ENCODE measurements around the gene PEPD. TPM values are rescaled to one million over a fixed set of nuclear protein-coding genes. Genes with fewer than 3 reads are reported as not detected.

The PEPD gene
- total and polyA plus RNA-seq, 2 experiments from 2014 or later = 141 to 175 TPM

DNA sequence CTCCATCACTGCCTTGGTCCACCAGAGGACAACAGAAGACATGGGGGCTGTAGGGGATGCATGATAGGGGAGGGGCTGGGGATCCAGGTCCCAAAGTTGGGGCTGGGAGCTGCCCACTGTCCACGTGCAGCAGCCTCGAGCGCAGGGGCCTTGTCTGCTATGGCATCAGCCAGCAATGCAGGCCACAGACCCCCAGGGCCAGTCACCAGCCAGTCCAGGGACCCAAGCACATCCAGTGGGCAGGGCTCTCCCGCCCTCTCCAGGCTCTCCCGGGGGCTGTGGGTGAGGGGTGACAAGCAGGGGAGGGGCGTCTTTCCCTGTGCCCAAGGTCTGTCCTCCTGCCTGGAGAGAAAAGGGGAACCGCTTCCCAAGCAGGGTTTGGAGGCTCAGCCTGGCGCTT lies 32.8 kb downstream of the PEPD start:
- DNase-seq (ENCODE audit: low spot score) = no peak
- no peaks in the 10 kb centered on the region for H4K20me1 ChIP-seq (ENCODE audit: insufficient read depth, poor library complexity, severe bottlenecking)
- no peaks in the 10 kb centered on the region for H3K9me3 ChIP-seq (ENCODE audit: low read depth)
- H2AFZ ChIP-seq = no peak overlapping the region
- no peaks in the 10 kb centered on the region for H3K36me3 ChIP-seq (replicated peaks; ENCODE audit: insufficient read depth, low read depth)
- H3K9me2 ChIP-seq (replicated peaks; ENCODE audit: insufficient read depth) = no peaks in the 10 kb centered on the region
- TF ChIP-seq, protein P1, sequence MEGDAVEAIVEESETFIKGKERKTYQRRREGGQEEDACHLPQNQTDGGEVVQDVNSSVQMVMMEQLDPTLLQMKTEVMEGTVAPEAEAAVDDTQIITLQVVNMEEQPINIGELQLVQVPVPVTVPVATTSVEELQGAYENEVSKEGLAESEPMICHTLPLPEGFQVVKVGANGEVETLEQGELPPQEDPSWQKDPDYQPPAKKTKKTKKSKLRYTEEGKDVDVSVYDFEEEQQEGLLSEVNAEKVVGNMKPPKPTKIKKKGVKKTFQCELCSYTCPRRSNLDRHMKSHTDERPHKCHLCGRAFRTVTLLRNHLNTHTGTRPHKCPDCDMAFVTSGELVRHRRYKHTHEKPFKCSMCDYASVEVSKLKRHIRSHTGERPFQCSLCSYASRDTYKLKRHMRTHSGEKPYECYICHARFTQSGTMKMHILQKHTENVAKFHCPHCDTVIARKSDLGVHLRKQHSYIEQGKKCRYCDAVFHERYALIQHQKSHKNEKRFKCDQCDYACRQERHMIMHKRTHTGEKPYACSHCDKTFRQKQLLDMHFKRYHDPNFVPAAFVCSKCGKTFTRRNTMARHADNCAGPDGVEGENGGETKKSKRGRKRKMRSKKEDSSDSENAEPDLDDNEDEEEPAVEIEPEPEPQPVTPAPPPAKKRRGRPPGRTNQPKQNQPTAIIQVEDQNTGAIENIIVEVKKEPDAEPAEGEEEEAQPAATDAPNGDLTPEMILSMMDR (IDR thresholded peaks at IDR 0.05; ENCODE audit: poor library complexity) = no peak
- no peak for TF ChIP-seq EZH2phosphoT487 (IDR thresholded peaks at IDR 0.05; ENCODE audit: low read depth, severe bottlenecking, unreplicated experiment)
- TF ChIP-seq EZH2 (IDR thresholded peaks at IDR 0.05; ENCODE audit: borderline replicate concordance) = no peak
- no peak overlapping the region for H3K27ac ChIP-seq
- no peaks in the 10 kb centered on the region for H3K4me1 ChIP-seq (ENCODE audit: insufficient read depth)
- H3K4me2 ChIP-seq = no peak overlapping the region
- no peaks in the 10 kb centered on the region for H3K79me2 ChIP-seq
- 94% methylated on average over 7 of the region's 8 CpGs for WGBS (ENCODE audit: low lambda C conversion rate, missing lambda C conversion rate)
- H3K4me3 ChIP-seq = no peak overlapping the region
- H3K27me3 ChIP-seq = no peaks in the 10 kb centered on the region

DNA sequence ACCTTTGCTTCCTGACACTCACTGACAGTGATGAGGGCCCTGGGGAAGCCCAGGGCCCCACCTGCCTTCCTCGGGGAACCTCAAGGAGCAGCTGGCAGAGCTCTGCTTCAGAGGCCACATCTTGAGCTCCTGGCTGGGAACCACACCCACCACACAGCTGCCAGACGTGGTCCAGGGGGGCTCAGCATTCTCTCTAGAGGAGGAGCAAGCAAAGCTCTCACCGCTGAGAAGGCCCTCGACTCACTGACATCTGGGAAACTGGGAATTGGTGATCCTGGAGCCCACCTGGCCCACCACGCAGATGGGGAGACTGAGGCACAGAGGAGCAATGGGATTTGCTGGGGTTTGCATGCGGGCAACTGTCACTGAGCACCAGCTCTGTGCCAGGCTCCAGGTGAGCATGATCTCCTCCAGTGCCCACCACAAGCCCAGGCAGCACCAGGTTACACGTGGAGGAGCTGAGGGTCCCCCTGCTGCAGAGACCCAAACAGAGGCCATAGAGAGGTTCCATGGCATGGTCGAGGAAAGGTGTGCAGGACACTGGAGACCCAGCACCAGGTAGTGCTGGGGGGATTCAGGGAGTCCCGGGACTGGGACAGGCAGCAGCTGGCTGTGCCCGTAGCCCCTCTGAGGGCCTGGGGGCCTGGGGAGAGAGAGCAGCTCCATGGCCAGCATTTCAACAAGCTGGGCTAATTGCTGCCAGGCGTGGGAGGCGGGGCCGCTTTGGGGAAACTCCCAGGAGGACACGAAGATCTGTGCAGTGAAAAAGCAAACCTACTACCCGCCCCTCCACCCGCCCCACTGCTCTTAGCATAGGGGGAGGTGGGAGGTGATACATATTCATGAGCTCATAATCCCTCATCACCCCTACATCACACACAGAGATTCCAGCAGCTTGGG lies 33.4 kb downstream of the PEPD start:
- 90% methylated on average over 16 of the region's 16 CpGs for WGBS (ENCODE audit: low lambda C conversion rate, missing lambda C conversion rate)
- Histone ChIP-seq H3K36me3 (replicated peaks; ENCODE audit: insufficient read depth, low read depth) (no peaks in the 10 kb centered on the region), H3K4me1 (ENCODE audit: insufficient read depth) (no peaks in the 10 kb centered on the region), H3K9me3 (ENCODE audit: low read depth) (no peaks in the 10 kb centered on the region), H3K27me3 (no peaks in the 10 kb centered on the region), H3K9me2 (replicated peaks; ENCODE audit: insufficient read depth) (no peaks in the 10 kb centered on the region), H3K79me2 (no peaks in the 10 kb centered on the region), H4K20me1 (ENCODE audit: insufficient read depth, poor library complexity, severe bottlenecking) (no peaks in the 10 kb centered on the region), H3K4me3 (no peak overlapping the region), H3K4me2 (no peak overlapping the region), H2AFZ (no peak overlapping the region), H3K27ac (no peak overlapping the region)
- TF ChIP-seq EZH2phosphoT487 (IDR thresholded peaks at IDR 0.05; ENCODE audit: low read depth, severe bottlenecking, unreplicated experiment) (no peak), EZH2 (IDR thresholded peaks at IDR 0.05; ENCODE audit: borderline replicate concordance) (no peak)
- TF ChIP-seq, protein P1 (IDR thresholded peaks at IDR 0.05; ENCODE audit: poor library complexity) = no peak
- no peak for DNase-seq (ENCODE audit: low spot score)

DNA sequence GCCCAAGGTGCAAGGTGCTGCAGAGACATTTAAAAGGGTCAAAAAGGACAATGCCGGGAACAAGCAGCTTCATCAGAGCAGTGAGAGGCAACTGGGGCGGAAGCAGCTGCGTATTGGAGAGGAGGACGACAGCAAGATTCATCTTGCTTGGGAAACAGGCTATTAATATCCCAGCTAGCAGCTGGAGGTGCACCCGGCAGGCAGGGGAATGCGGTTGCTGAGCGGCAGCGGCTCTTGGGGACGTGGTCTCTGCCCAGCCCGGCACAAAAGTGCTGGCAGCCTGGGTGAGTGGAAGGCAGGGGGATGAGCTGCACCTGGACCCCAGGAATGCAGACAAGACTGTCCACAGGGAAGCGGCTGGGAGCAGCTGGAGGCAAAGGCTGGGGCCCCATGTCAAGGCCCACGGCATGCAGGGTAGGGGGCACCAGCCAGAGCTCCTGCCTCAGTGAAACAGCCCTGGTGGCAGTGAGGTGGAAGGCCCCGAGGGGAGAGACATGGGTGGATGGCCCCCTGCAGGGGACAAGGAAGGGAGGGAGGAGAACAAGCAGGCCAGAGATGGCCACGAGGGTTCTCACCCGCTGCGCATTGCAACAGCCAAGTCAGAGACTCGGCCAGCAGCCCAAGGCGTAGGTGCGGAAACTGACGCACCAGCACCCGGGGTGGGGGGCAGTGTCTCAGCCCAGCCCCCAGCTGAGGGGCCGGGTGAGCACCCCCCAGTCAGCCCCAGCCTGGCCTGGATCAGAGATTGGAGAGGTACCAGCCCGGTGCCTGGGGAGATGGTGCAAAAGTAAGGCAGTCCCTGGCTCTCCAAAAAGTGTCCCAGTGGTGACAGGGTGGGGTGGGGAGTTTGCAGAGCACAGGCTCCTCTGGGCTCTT lies 34.4 kb downstream of the PEPD start:
- Histone ChIP-seq H3K4me2 (no peak overlapping the region), H3K27ac (no peak overlapping the region), H3K9me2 (replicated peaks; ENCODE audit: insufficient read depth) (no peaks in the 10 kb centered on the region), H2AFZ (no peak overlapping the region), H4K20me1 (ENCODE audit: insufficient read depth, poor library complexity, severe bottlenecking) (no peaks in the 10 kb centered on the region), H3K36me3 (replicated peaks; ENCODE audit: insufficient read depth, low read depth) (no peaks in the 10 kb centered on the region), H3K79me2 (no peaks in the 10 kb centered on the region), H3K4me3 (no peak overlapping the region), H3K27me3 (no peaks in the 10 kb centered on the region), H3K9me3 (ENCODE audit: low read depth) (no peaks in the 10 kb centered on the region), H3K4me1 (ENCODE audit: insufficient read depth) (no peaks in the 10 kb centered on the region)
- TF ChIP-seq, protein P1 (IDR thresholded peaks at IDR 0.05; ENCODE audit: poor library complexity) = no peak
- no peak for TF ChIP-seq EZH2phosphoT487 (IDR thresholded peaks at IDR 0.05; ENCODE audit: low read depth, severe bottlenecking, unreplicated experiment)
- TF ChIP-seq EZH2 (IDR thresholded peaks at IDR 0.05; ENCODE audit: borderline replicate concordance) = no peak
- WGBS (ENCODE audit: low lambda C conversion rate, missing lambda C conversion rate) = 91% methylated on average over 19 of the region's 23 CpGs
- no peak for DNase-seq (ENCODE audit: low spot score)

Data from hepatocyte (in vitro differentiated cells).